NT2/D1 (cell line): ENCODE measurements around the gene HMGN1.

Experiments used
- SUZ12 ChIP-seq: IDR thresholded peaks from 2 replicates; pipeline ENCODE4 v1.6.1; 2011; ENCODE audit not compliant: insufficient read length, insufficient read depth; ENCODE audit errors: extremely low read depth
- YY1 ChIP-seq: IDR thresholded peaks from 2 replicates; pipeline ENCODE4 v1.6.1; 2011; ENCODE audit not compliant: insufficient read length, insufficient read depth
- ZNF274 ChIP-seq: IDR thresholded peaks from 2 replicates; pipeline ENCODE4 v1.6.1; 2011; ENCODE audit warnings: mild to moderate bottlenecking, low read depth, low read length

GRCh38 chr21:39387461-39388037 is 38.7 kb upstream of the HMGN1 start:
- no peak for TF ChIP-seq ZNF274
- no peak for TF ChIP-seq YY1
- TF ChIP-seq SUZ12, result no peak
